ENCODE results near the gene ABLIM2. TPM values are rescaled to one million over a fixed set of nuclear protein-coding genes. Genes with fewer than 3 reads are reported as not detected.

Gene ABLIM2
- total RNA-seq, 2 experiments from 2014 or later, result 0.58 to 0.64 TPM

GRCh38 chr4:8090312-8090711 lies 68.3 kb downstream of the ABLIM2 start:
- Mint-ChIP-seq H3K4me3 (no peak overlapping the region), H3K4me1 (no peaks in the 10 kb centered on the region), H3K9me3 (ENCODE audit: low read depth) (peaks cover 15% of the 10 kb centered on the region), H3K27me3 (no peaks in the 10 kb centered on the region), H3K27ac (no peak overlapping the region), H3K36me3 (ENCODE audit: low read depth) (peaks cover 4% of the 10 kb centered on the region)
- DNase-seq, result peak; percentile 59
- ATAC-seq, result peak; percentile 92
- ChIA-PET CTCF (no interaction called here), POLR2A (no interaction called here)
- intact Hi-C loops (cut with DNase I, micrococcal nuclease), result no loop called here

- ChIA-PET CTCF (no interaction called here), POLR2A (no interaction called here)
- ATAC-seq (peak; percentile 17), DNase-seq (peak; percentile 11)
- H3K27ac Mint-ChIP-seq, result no peak overlapping the region
- H3K4me3 Mint-ChIP-seq, result no peak overlapping the region
- no peaks in the 10 kb centered on the region for H3K27me3 Mint-ChIP-seq
- peaks cover 13% of the 10 kb centered on the region for H3K9me3 Mint-ChIP-seq (ENCODE audit: low read depth)
- peaks cover 4% of the 10 kb centered on the region for H3K36me3 Mint-ChIP-seq (ENCODE audit: low read depth)
- no peaks in the 10 kb centered on the region for H3K4me1 Mint-ChIP-seq
- intact Hi-C loops (cut with DNase I, micrococcal nuclease), result no loop called here
Measured at GRCh38 chr4:8089862-8090261, 68.8 kb downstream of the ABLIM2 start.

- CTCF ChIA-PET, result no interaction called here
- Mint-ChIP-seq H3K9me3 (ENCODE audit: low read depth) (peaks cover 9% of the 10 kb centered on the region), H3K27me3 (no peaks in the 10 kb centered on the region), H3K36me3 (ENCODE audit: low read depth) (peaks cover 4% of the 10 kb centered on the region), H3K27ac (no peak overlapping the region), H3K4me3 (no peak overlapping the region), H3K4me1 (no peaks in the 10 kb centered on the region)
- ATAC-seq (no peak), DNase-seq (no peak)
- POLR2A ChIA-PET, result no interaction called here
- intact Hi-C loops (cut with DNase I, micrococcal nuclease), result no loop called here
Measured at GRCh38 chr4:8088966-8089491, 69.6 kb downstream of the ABLIM2 start.

- Mint-ChIP-seq H3K36me3 (ENCODE audit: low read depth) (no peaks in the 10 kb centered on the region), H3K9me3 (ENCODE audit: low read depth) (no peaks in the 10 kb centered on the region), H3K4me3 (no peak overlapping the region), H3K4me1 (no peaks in the 10 kb centered on the region), H3K27ac (no peak overlapping the region), H3K27me3 (no peaks in the 10 kb centered on the region)
- ChIA-PET CTCF (no interaction called here), POLR2A (no interaction called here)
- ATAC-seq, result no peak
- intact Hi-C loops (cut with DNase I, micrococcal nuclease), result no loop called here
- DNase-seq, result no peak
Measured at GRCh38 chr4:8087921-8088495, 70.6 kb downstream of the ABLIM2 start.

- no peaks in the 10 kb centered on the region for H3K9me3 Mint-ChIP-seq (ENCODE audit: low read depth)
- POLR2A ChIA-PET, result no interaction called here
Measured at GRCh38 chr4:8086783-8087445, 71.7 kb downstream of the ABLIM2 start.

GRCh38 chr4:8085491-8086117 lies 73.0 kb downstream of the ABLIM2 start:
- no peaks in the 10 kb centered on the region for H3K36me3 Mint-ChIP-seq (ENCODE audit: low read depth)
- no peak overlapping the region for H3K4me3 Mint-ChIP-seq
- H3K9me3 Mint-ChIP-seq (ENCODE audit: low read depth), result no peaks in the 10 kb centered on the region
- ATAC-seq (no peak), DNase-seq (no peak)
- POLR2A ChIA-PET, result no interaction called here
- no peaks in the 10 kb centered on the region for H3K4me1 Mint-ChIP-seq
- H3K27me3 Mint-ChIP-seq, result no peaks in the 10 kb centered on the region
- intact Hi-C loops (cut with DNase I, micrococcal nuclease), result no loop called here
- CTCF ChIA-PET, result interaction anchor here (0.6 kb wide), 1 partner anchor 318 kb away, joined by 3 read pairs; no protein-coding TSS in a partner anchor
- no peak overlapping the region for H3K27ac Mint-ChIP-seq

More at GRCh38 chr4:8086783-8087445, 71.7 kb downstream of the ABLIM2 start:
- H3K27ac Mint-ChIP-seq, result no peak overlapping the region
- no peaks in the 10 kb centered on the region for H3K4me1 Mint-ChIP-seq
- ATAC-seq (no peak), DNase-seq (no peak)
- CTCF ChIA-PET, result interaction anchor here (0.7 kb wide), 1 partner anchor 15 kb away, joined by 3 read pairs; no protein-coding TSS in a partner anchor
- intact Hi-C loops (cut with DNase I, micrococcal nuclease), result no loop called here
- no peaks in the 10 kb centered on the region for H3K27me3 Mint-ChIP-seq
- no peak overlapping the region for H3K4me3 Mint-ChIP-seq
- H3K36me3 Mint-ChIP-seq (ENCODE audit: low read depth), result no peaks in the 10 kb centered on the region

- POLR2A ChIA-PET, result no interaction called here
- no peaks in the 10 kb centered on the region for H3K9me3 Mint-ChIP-seq (ENCODE audit: low read depth)
Measured at GRCh38 chr4:8084712-8085490, 73.7 kb downstream of the ABLIM2 start.

GRCh38 chr4:8084031-8084660 lies 74.5 kb downstream of the ABLIM2 start:
- POLR2A ChIA-PET, result no interaction called here
- DNase-seq, result no peak
- Mint-ChIP-seq H3K36me3 (ENCODE audit: low read depth) (no peaks in the 10 kb centered on the region), H3K4me3 (no peak overlapping the region), H3K27me3 (no peaks in the 10 kb centered on the region), H3K27ac (no peak overlapping the region), H3K9me3 (ENCODE audit: low read depth) (no peaks in the 10 kb centered on the region), H3K4me1 (no peaks in the 10 kb centered on the region)
- intact Hi-C loops (cut with DNase I, micrococcal nuclease), result no loop called here
- CTCF ChIA-PET, result interaction anchor here (0.7 to 1.2 kb wide), 2 partner anchors 92 to 175 kb away, joined by 3 read pairs; no protein-coding TSS in a partner anchor
- ATAC-seq, result no peak

More at GRCh38 chr4:8084712-8085490, 73.7 kb downstream of the ABLIM2 start:
- CTCF ChIA-PET, result interaction anchor here (0.6 to 1.2 kb wide), 3 partner anchors 92 to 292 kb away, joined by 3 to 4 read pairs (median 3); no protein-coding TSS in a partner anchor
- Mint-ChIP-seq H3K4me1 (no peaks in the 10 kb centered on the region), H3K4me3 (no peak overlapping the region), H3K27ac (no peak overlapping the region), H3K36me3 (ENCODE audit: low read depth) (no peaks in the 10 kb centered on the region), H3K27me3 (no peaks in the 10 kb centered on the region)
- no peak for DNase-seq
- intact Hi-C loops (cut with DNase I, micrococcal nuclease), result no loop called here
- no peak for ATAC-seq

- Mint-ChIP-seq H3K27ac (no peak overlapping the region), H3K4me1 (no peaks in the 10 kb centered on the region), H3K4me3 (no peak overlapping the region), H3K36me3 (ENCODE audit: low read depth) (no peaks in the 10 kb centered on the region), H3K27me3 (no peaks in the 10 kb centered on the region), H3K9me3 (ENCODE audit: low read depth) (no peaks in the 10 kb centered on the region)
- ChIA-PET POLR2A (no interaction called here), CTCF (interaction anchor here (1.2 kb wide), 1 partner anchor 174 kb away, joined by 3 read pairs; no protein-coding TSS in a partner anchor)
- ATAC-seq, result no peak
- no peak for DNase-seq
- intact Hi-C loops (cut with DNase I, micrococcal nuclease), result no loop called here
Measured at GRCh38 chr4:8083086-8083825, 75.4 kb downstream of the ABLIM2 start.

- H3K4me1 Mint-ChIP-seq, result no peaks in the 10 kb centered on the region
- no peaks in the 10 kb centered on the region for H3K36me3 Mint-ChIP-seq (ENCODE audit: low read depth)
- intact Hi-C loops (cut with DNase I, micrococcal nuclease), result no loop called here
- CTCF ChIA-PET, result no interaction called here
- ATAC-seq, result no peak
- no peak overlapping the region for H3K27ac Mint-ChIP-seq
- H3K9me3 Mint-ChIP-seq (ENCODE audit: low read depth), result no peaks in the 10 kb centered on the region
- no peaks in the 10 kb centered on the region for H3K27me3 Mint-ChIP-seq
- H3K4me3 Mint-ChIP-seq, result no peak overlapping the region
- POLR2A ChIA-PET, result no interaction called here
- no peak for DNase-seq
Measured at GRCh38 chr4:8082517-8083055, 76.0 kb downstream of the ABLIM2 start.

Measured in activated CD4-positive, alpha-beta T cell treated with anti-CD3 and anti-CD28 coated beads for 36 hours (primary cell).